H1 (cell line): ENCODE results near the gene VPS13D. TPM values are rescaled to one million over a fixed set of nuclear protein-coding genes. Genes with fewer than 3 reads are reported as not detected.

ENCODE experiments used
- CTCF ChIA-PET: fragments of 300-600 bp; sonication (Branson Sonifier 250); formaldehyde crosslinking; loops from one replicate; lab custom pipeline; 2021; ENCODE audit not compliant: partially characterized antibody; lab: Charles Lee
- POLR2A ChIA-PET: fragments of 300-600 bp; sonication (Branson Sonifier 250); formaldehyde crosslinking; loops from one replicate; lab custom pipeline; 2021; ENCODE audit warnings: inconsistent platforms; ENCODE audit not compliant: partially characterized antibody; lab: Charles Lee
- DNase-seq, 2 experiments: peaks; one replicate each; pipeline versions ENCODE4 v3.0.0 to v3.0.0-alpha.2; 2010 to 2022; ENCODE audit warnings: low spot score in 2 of 2, low read depth in 1 of 2, mixed read lengths in 1 of 2
- FAIRE-seq: peaks from 2 replicates; lab custom pipeline; 2011; peaks lifted over from hg19 to GRCh38; lab: Jason Lieb, UNC
- H2AFZ ChIP-seq: 2 replicates; pipeline ENCODE4 v1.8.1; 2012; ENCODE audit warnings: low read length, inconsistent platforms
- H2AK5ac ChIP-seq: 2 replicates; pipeline ENCODE4 v1.6.1; 2013; ENCODE audit warnings: low read depth, low read length
- H2BK120ac ChIP-seq: replicated peaks from 2 replicates; pipeline ENCODE3; 2013; ENCODE audit warnings: low read depth, low read length, inconsistent platforms
- H2BK12ac ChIP-seq: 2 replicates; pipeline ENCODE4 v1.6.1; 2013; ENCODE audit warnings: low read depth, low read length
- H2BK15ac ChIP-seq: 2 replicates; pipeline ENCODE4 v1.6.1; 2013; ENCODE audit warnings: low read length
- H2BK20ac ChIP-seq: 2 replicates; pipeline ENCODE4 v1.6.1; 2013; ENCODE audit warnings: low read length
- H2BK5ac ChIP-seq: 2 replicates; pipeline ENCODE4 v1.6.1; 2013; ENCODE audit warnings: low read depth, low read length
- H3K14ac ChIP-seq: 2 replicates; pipeline ENCODE4 v1.6.1; 2013; ENCODE audit warnings: inconsistent platforms; ENCODE audit not compliant: insufficient read length
- H3K18ac ChIP-seq: 2 replicates; pipeline ENCODE4 v1.6.1; 2013; ENCODE audit warnings: low read length; ENCODE audit errors: extremely low read depth
- H3K23ac ChIP-seq: 2 replicates; pipeline ENCODE4 v1.6.1; 2013; ENCODE audit warnings: inconsistent platforms; ENCODE audit not compliant: insufficient read length
- H3K23me2 ChIP-seq: 2 replicates; pipeline ENCODE4 v1.6.1; 2013; ENCODE audit warnings: low read depth, low read length
- H3K27ac ChIP-seq: 2 replicates; pipeline ENCODE4 v1.6.1; 2011; ENCODE audit warnings: low read depth, low read length, inconsistent platforms
- H3K27me3 ChIP-seq, 4 experiments: replicated peaks in 1 of 4; 1 replicate in 1 of 4; 2 replicates in 3 of 4; pipeline versions ENCODE4 v1.6.1 to v1.8.1; 2011 to 2013; ENCODE audit warnings: low read length in 3 of 4, mild to moderate bottlenecking in 3 of 4, inconsistent platforms in 2 of 4, mixed read lengths in 2 of 4, moderate library complexity in 1 of 4; ENCODE audit not compliant: control insufficient read depth in 3 of 4, insufficient read depth in 3 of 4; ENCODE audit errors: extremely low read depth in 1 of 4
- H3K36me3 ChIP-seq, 4 experiments: 2 replicates each; pipeline versions ENCODE4 v1.6.1 to v1.8.1; 2011 to 2013; ENCODE audit warnings: mild to moderate bottlenecking in 4 of 4, low read length in 3 of 4, moderate library complexity in 2 of 4, control low read depth in 1 of 4, inconsistent platforms in 1 of 4; ENCODE audit not compliant: insufficient read depth in 4 of 4, control insufficient read depth in 2 of 4
- H3K4ac ChIP-seq: replicated peaks from 2 replicates; pipeline ENCODE3; 2013; ENCODE audit warnings: low read length, low read depth, mixed read lengths, inconsistent platforms; ENCODE audit not compliant: insufficient read length
- H3K4me1 ChIP-seq, 4 experiments: replicated peaks in 1 of 4; 1 replicate in 1 of 4; 2 replicates in 3 of 4; pipeline versions ENCODE4 v1.6.1 to v1.8.1; 2011 to 2013; ENCODE audit warnings: low read length in 3 of 4, inconsistent platforms in 2 of 4, mixed read lengths in 1 of 4; ENCODE audit not compliant: insufficient read depth in 4 of 4, control insufficient read depth in 3 of 4
- H3K4me2 ChIP-seq, 2 experiments: 2 replicates each; pipeline versions ENCODE4 v1.6.1 to v1.8.1; 2011 to 2013; ENCODE audit warnings: low read depth in 2 of 2, low read length in 2 of 2, control low read depth in 1 of 2, inconsistent platforms in 1 of 2, mild to moderate bottlenecking in 1 of 2; ENCODE audit not compliant: insufficient read depth in 1 of 2
- H3K4me3 ChIP-seq, 4 experiments: fragments of 200-600, 300-600 bp in 1 of 4; sonication (generic), shearing (Covaris generic), sonication (Bioruptor Twin) in 1 of 4; 2 replicates each; pipeline versions ENCODE4 v1.5.1 to v1.8.1; 2011 to 2016; ENCODE audit warnings: low read length in 4 of 4, low read depth in 3 of 4, control low read depth in 2 of 4, inconsistent platforms in 2 of 4, mild to moderate bottlenecking in 2 of 4, mixed read lengths in 1 of 4, moderate library complexity in 1 of 4; ENCODE audit not compliant: insufficient read depth in 2 of 4; ENCODE audit errors: extremely low read depth in 1 of 4
- H3K56ac ChIP-seq: replicated peaks from 2 replicates; pipeline ENCODE3; 2013; ENCODE audit warnings: low read depth, mild to moderate bottlenecking, mixed read lengths, low read length, inconsistent platforms; ENCODE audit not compliant: insufficient read length
- H3K79me1 ChIP-seq: 2 replicates; pipeline ENCODE4 v1.6.1; 2013; ENCODE audit warnings: low read depth, low read length, control low read depth
- H3K79me2 ChIP-seq, 2 experiments: 2 replicates each; pipeline versions ENCODE4 v1.6.1 to v1.8.1; 2012 to 2013; ENCODE audit warnings: low read length in 2 of 2, mild to moderate bottlenecking in 2 of 2, inconsistent platforms in 1 of 2; ENCODE audit not compliant: insufficient read depth in 2 of 2, control insufficient read depth in 1 of 2
- H3K9ac ChIP-seq, 4 experiments: replicated peaks in 1 of 4; 1 replicate in 1 of 4; 2 replicates in 3 of 4; pipeline versions ENCODE4 v1.6.1 to v1.8.1; 2011 to 2013; ENCODE audit warnings: low read depth in 3 of 4, low read length in 3 of 4, control low read depth in 2 of 4, mild to moderate bottlenecking in 2 of 4, moderate library complexity in 2 of 4, inconsistent platforms in 1 of 4; ENCODE audit errors: extremely low read depth in 1 of 4
- H3K9me3 ChIP-seq, 2 experiments: 2 replicates each; pipeline versions ENCODE4 v1.6.1 to v1.8.1; 2012 to 2013; ENCODE audit warnings: mild to moderate bottlenecking in 2 of 2, moderate library complexity in 2 of 2, control low read depth in 1 of 2, inconsistent platforms in 1 of 2, low read depth in 1 of 2, low read length in 1 of 2, mixed read lengths in 1 of 2; ENCODE audit not compliant: insufficient read depth in 2 of 2
- H4K20me1 ChIP-seq, 2 experiments: replicated peaks in 1 of 2; 2 replicates each; pipeline versions ENCODE3 to v1.8.1; 2011 to 2013; ENCODE audit warnings: inconsistent platforms in 2 of 2, low read length in 2 of 2, mild to moderate bottlenecking in 1 of 2; ENCODE audit not compliant: insufficient read depth in 2 of 2, control insufficient read depth in 1 of 2
- H4K5ac ChIP-seq: 2 replicates; pipeline ENCODE4 v1.6.1; 2013; ENCODE audit warnings: low read length, low read depth, mixed read lengths, inconsistent platforms; ENCODE audit not compliant: insufficient read length
- H4K8ac ChIP-seq: 2 replicates; pipeline ENCODE4 v1.8.0; 2013; ENCODE audit warnings: mild to moderate bottlenecking, moderate library complexity, low read length, inconsistent platforms; ENCODE audit not compliant: insufficient read depth; ENCODE audit errors: extremely low read depth
- H4K91ac ChIP-seq: replicated peaks from 2 replicates; pipeline ENCODE3; 2013; ENCODE audit warnings: low read length, mixed read lengths, inconsistent platforms; ENCODE audit not compliant: insufficient read length
- BACH1 ChIP-seq: IDR thresholded peaks from 2 replicates; pipeline ENCODE4 v1.6.1; 2012; ENCODE audit warnings: low read length, improper control_type of control experiment
- BRCA1 ChIP-seq: IDR thresholded peaks from 2 replicates; pipeline ENCODE4 v1.6.1; 2012; ENCODE audit warnings: low read depth, low read length, improper control_type of control experiment
- CTBP2 ChIP-seq: IDR thresholded peaks from 2 replicates; pipeline ENCODE4 v1.7.0; 2011; ENCODE audit warnings: borderline replicate concordance, mild to moderate bottlenecking, moderate library complexity, mixed read lengths, low read length; ENCODE audit not compliant: insufficient read depth, insufficient read length
- EP300 ChIP-seq, 2 experiments: IDR thresholded peaks; 1 replicate in 1 of 2; 2 replicates in 1 of 2; pipeline ENCODE4 v1.6.1; 2011 to 2012; ENCODE audit warnings: low read depth in 2 of 2, low read length in 2 of 2, mild to moderate bottlenecking in 2 of 2, borderline replicate concordance in 1 of 2, inconsistent platforms in 1 of 2, moderate library complexity in 1 of 2
- GTF2F1 ChIP-seq: IDR thresholded peaks from 2 replicates; pipeline ENCODE4 v1.6.1; 2012; ENCODE audit warnings: low read depth, low read length, improper control_type of control experiment, borderline replicate concordance
- KDM5A ChIP-seq: fragments of 200-600 bp; IDR thresholded peaks from 2 replicates; pipeline ENCODE4 v1.7.1; 2012; ENCODE audit warnings: mild to moderate bottlenecking, low read length, inconsistent platforms, mixed read lengths
- RBBP5 ChIP-seq: IDR thresholded peaks from 2 replicates; pipeline ENCODE4 v1.7.1; 2012; ENCODE audit warnings: low read depth, mild to moderate bottlenecking, inconsistent platforms, low read length, moderate library complexity, borderline replicate concordance
- RXRA ChIP-seq: IDR thresholded peaks from 2 replicates; pipeline ENCODE4 v1.6.1; 2011; ENCODE audit warnings: low read depth, mild to moderate bottlenecking, low read length, moderate library complexity; ENCODE audit not compliant: insufficient read depth
- SIX5 ChIP-seq: IDR thresholded peaks from 2 replicates; pipeline ENCODE4 v1.6.1; 2011; ENCODE audit warnings: mild to moderate bottlenecking, low read depth, low read length
- SUZ12 ChIP-seq: fragments of 200-600 bp; sonication (generic); IDR thresholded peaks from 2 replicates; pipeline ENCODE4 v1.6.1; 2012; ENCODE audit warnings: mild to moderate bottlenecking, inconsistent platforms, low read length, moderate library complexity, mixed read lengths
- TAF1 ChIP-seq: IDR thresholded peaks from 2 replicates; pipeline ENCODE4 v1.6.1; 2011; ENCODE audit warnings: mild to moderate bottlenecking, low read depth, low read length
- YY1 ChIP-seq: IDR thresholded peaks from 2 replicates; pipeline ENCODE4 v1.6.1; 2011; ENCODE audit warnings: low read depth, mild to moderate bottlenecking, low read length
- WGBS, 2 experiments: shearing (Covaris generic) in 1 of 2; methylation state at CpG; one replicate each; pipeline versions ENCODE4 v1.1.6 to v1.1.7; 2013 to 2015; ENCODE audit warnings: low lambda C conversion rate in 2 of 2, mixed read lengths in 2 of 2, inconsistent platforms in 1 of 2, low coverage in 1 of 2, missing lambda C conversion rate in 1 of 2; ENCODE audit not compliant: insufficient replicate concordance in 2 of 2, insufficient coverage in 1 of 2, insufficient read length in 1 of 2; ENCODE audit errors: extremely low coverage in 1 of 2, missing lambda C conversion rate in 1 of 2; 5-methylcytosine and 5-hydroxymethylcytosine counted together
- polyA plus RNA-seq, 7 experiments: library from polyadenylated mRNA; depleted of rRNA in 3 of 7; stranded (reverse) in 5 of 7; unstranded in 2 of 7; fragments of >200 nt in 5 of 7; fragments of 200-250 nt in 2 of 7; gene quantifications; 1 replicate in 5 of 7; 2 replicates in 1 of 7; 4 replicates in 1 of 7; pipeline versions ENCODE4 v1.2.1 to v1.2.3, GENCODE V29; 2011 to 2013; ENCODE audit warnings: missing spikeins in 2 of 7, mixed read lengths in 2 of 7
- total RNA-seq: library from RNA; stranded (reverse); fragmentation: NEBNext Ultra II Directional; extraction: Animal tissue kit (Norgen Biotek cat#: 25700); gene quantifications from 2 replicates; pipeline ENCODE4 v1.2.1, GENCODE V29; 2021
- TF ChIP-seq, protein P1 (sequence below): IDR thresholded peaks from 2 replicates; pipeline ENCODE4 v1.6.1; 2011; ENCODE audit warnings: low read depth, mild to moderate bottlenecking, low read length; ENCODE audit not compliant: insufficient read depth

The VPS13D gene
- total and polyA plus RNA-seq, 2 of the 8 experiments (the other 6 are each of a cell fraction or from before 2014, with no cell fraction given): 10.9 to 31.2 TPM

DNA sequence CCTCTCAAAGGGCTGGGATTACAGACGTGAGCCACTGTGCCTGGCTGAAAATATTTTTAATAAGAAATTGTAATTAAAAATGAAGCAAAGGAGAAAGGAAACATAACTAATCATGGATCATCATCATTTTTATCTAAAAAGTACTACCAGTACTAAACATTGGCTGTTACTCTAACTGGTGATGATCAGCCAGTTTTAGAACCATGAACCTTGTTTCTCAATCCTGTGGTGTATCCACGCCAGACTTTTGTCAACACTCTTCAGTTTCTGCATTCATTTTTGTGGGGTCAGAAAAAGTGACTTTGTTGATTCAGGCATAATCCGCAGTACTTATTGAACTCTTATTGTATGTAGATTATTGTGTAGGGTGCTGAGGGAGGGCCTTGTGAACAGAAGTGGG lies 52.3 kb downstream of the VPS13D start:
- Histone ChIP-seq H3K4me2 (no peak overlapping the region), H4K8ac (no peak overlapping the region), H3K27me3 (no peaks in the 10 kb centered on the region), H2BK5ac (no peak overlapping the region), H3K27ac (no peak overlapping the region), H2AFZ (no peak overlapping the region), H3K36me3 (peaks cover 8 to 28% (median 15%) of the 10 kb centered on the region in 4 experiments), H3K9ac (no peak overlapping the region), H3K23me2 (no peaks in the 10 kb centered on the region), H2BK15ac (no peak overlapping the region), H3K4me3 (no peak overlapping the region), H3K79me2 (no peaks in the 10 kb centered on the region; a peak in 1 of 4 replicates), H2BK12ac (no peak overlapping the region), H3K23ac (no peak overlapping the region), H3K9me3 (no peaks in the 10 kb centered on the region), H2AK5ac (no peak overlapping the region), H3K56ac (no peak overlapping the region), H4K5ac (no peak overlapping the region), H2BK120ac (no peak overlapping the region), H4K91ac (no peak overlapping the region), H3K14ac (no peak overlapping the region), H2BK20ac (no peak overlapping the region), H3K4ac (no peak overlapping the region), H4K20me1 (no peaks in the 10 kb centered on the region), H3K4me1 (no peaks in the 10 kb centered on the region), H3K79me1 (no peaks in the 10 kb centered on the region; the same call in 1 of the 2 replicates), H3K18ac (no peak overlapping the region)
- no peak for FAIRE-seq
- WGBS, 2 experiments: 83% methylated on average over 3 of the region's 3 CpGs; no CpG with 5 or more reads in 1 of the 2 experiments
- ChIA-PET CTCF (no interaction called here), POLR2A (no interaction called here)
- TF ChIP-seq BRCA1 (no peak), TAF1 (no peak), EP300 (IDR thresholded peaks at IDR 0.05; ENCODE audit: borderline replicate concordance in 1 of 2, low read depth in 2 of 2, low read length in 2 of 2) (no peak), BACH1 (no peak), GTF2F1 (no peak), CTBP2 (no peak), SIX5 (no peak), KDM5A (no peak), SUZ12 (no peak), YY1 (no peak), RXRA (no peak), RBBP5 (no peak)
- TF ChIP-seq, protein P1, sequence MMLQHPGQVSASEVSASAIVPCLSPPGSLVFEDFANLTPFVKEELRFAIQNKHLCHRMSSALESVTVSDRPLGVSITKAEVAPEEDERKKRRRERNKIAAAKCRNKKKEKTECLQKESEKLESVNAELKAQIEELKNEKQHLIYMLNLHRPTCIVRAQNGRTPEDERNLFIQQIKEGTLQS: no peak
- DNase-seq: no peak
